Right forelimb (tissue), 1 donor: ENCODE measurements around the gene MAPK6.

ENCODE experiments used
- DNase-seq: peaks from one replicate; pipeline ENCODE4 v3.0.0-alpha.2; 2018

MAPK6 gene

GRCh38 chr15:52010633-52011595 is 8.1 kb upstream of the MAPK6 start:
- no peak for DNase-seq

GRCh38 chr15:52011711-52012144 is 7.3 kb upstream of the MAPK6 start:
- no peak for DNase-seq

- DNase-seq = no peak
These were observed 6.8 kb upstream of the MAPK6 start for GRCh38 chr15:52012210-52012609.

- no peak for DNase-seq
These were observed 5.7 kb upstream of the MAPK6 start for GRCh38 chr15:52013151-52013791.

- no peak for DNase-seq
These were observed 4.4 kb upstream of the MAPK6 start for GRCh38 chr15:52014616-52015015.

GRCh38 chr15:52016316-52016715 is 2.7 kb upstream of the MAPK6 start:
- DNase-seq = no peak

- no peak for DNase-seq
These were observed 775 bp upstream of the MAPK6 start for GRCh38 chr15:52018244-52018643.

- peak; percentile 86 for DNase-seq
These were observed 588 bp downstream of the MAPK6 start for GRCh38 chr15:52019394-52020220.

GRCh38 chr15:52020221-52021085 is 1.4 kb downstream of the MAPK6 start:
- no peak for DNase-seq

- no peak for DNase-seq
These were observed 2.2 kb downstream of the MAPK6 start for GRCh38 chr15:52021128-52021671.

- no peak for DNase-seq
These were observed 3.0 kb downstream of the MAPK6 start for GRCh38 chr15:52021892-52022540.

- no peak for DNase-seq
These were observed 4.3 kb downstream of the MAPK6 start for GRCh38 chr15:52023169-52023922.

GRCh38 chr15:52028431-52029093 is 9.5 kb downstream of the MAPK6 start:
- DNase-seq = no peak

- DNase-seq = no peak
These were observed 11.0 kb downstream of the MAPK6 start for GRCh38 chr15:52030010-52030409.

GRCh38 chr15:52031556-52031955 is 12.5 kb downstream of the MAPK6 start:
- DNase-seq = no peak

GRCh38 chr15:52037889-52038505 is 19.0 kb downstream of the MAPK6 start:
- no peak for DNase-seq

- no peak for DNase-seq
These were observed 21.1 kb downstream of the MAPK6 start for GRCh38 chr15:52039925-52040781.

- DNase-seq = no peak
These were observed 23.2 kb downstream of the MAPK6 start for GRCh38 chr15:52042051-52042851.
